CD14-positive monocyte (primary cell): ENCODE results near the gene FRMD3. TPM values are rescaled to one million over a fixed set of nuclear protein-coding genes. Genes with fewer than 3 reads are reported as not detected.

Experiments used
- DNase-seq, 3 donors: peaks; one replicate each; pipeline ENCODE4 v3.0.0-alpha.2; 2011 to 2022
- H2AFZ ChIP-seq: 2 replicates; pipeline ENCODE4 v1.6.0; 2012; ENCODE audit warnings: mild to moderate bottlenecking, low read depth, low read length, inconsistent platforms; ENCODE audit not compliant: insufficient read depth, poor library complexity, severe bottlenecking
- H3K27ac ChIP-seq, 2 donors: 1 replicate in 1 of 2; 2 replicates in 1 of 2; pipeline ENCODE4 v1.5.1; 2012 to 2013; ENCODE audit warnings: low read length in 2 of 2, control low read depth in 1 of 2, inconsistent platforms in 1 of 2, low read depth in 1 of 2, mild to moderate bottlenecking in 1 of 2
- H3K27me3 ChIP-seq, 2 donors: one replicate each; pipeline versions ENCODE4 v1.6.0 to v1.6.1; 2011 to 2013; ENCODE audit warnings: low read length in 2 of 2; ENCODE audit not compliant: control insufficient read depth in 2 of 2, insufficient read depth in 2 of 2
- H3K36me3 ChIP-seq, 2 donors: replicated peaks in 1 of 2; 1 replicate in 1 of 2; 2 replicates in 1 of 2; pipeline versions ENCODE4 v1.5.1 to v1.6.1; 2012 to 2013; ENCODE audit warnings: low read length in 2 of 2, control low read depth in 1 of 2, inconsistent platforms in 1 of 2, mild to moderate bottlenecking in 1 of 2; ENCODE audit not compliant: insufficient read depth in 2 of 2, control insufficient read depth in 1 of 2
- H3K4me1 ChIP-seq, 2 donors: 1 replicate in 1 of 2; 2 replicates in 1 of 2; pipeline versions ENCODE4 v1.5.1 to v1.6.1; 2012 to 2013; ENCODE audit warnings: low read length in 2 of 2, control low read depth in 1 of 2, inconsistent platforms in 1 of 2, mild to moderate bottlenecking in 1 of 2, moderate library complexity in 1 of 2; ENCODE audit not compliant: insufficient read depth in 2 of 2, control insufficient read depth in 1 of 2
- H3K4me2 ChIP-seq: replicated peaks from 2 replicates; pipeline ENCODE3; 2012; ENCODE audit warnings: low read length, moderate library complexity, mild to moderate bottlenecking; ENCODE audit not compliant: poor library complexity, severe bottlenecking; ENCODE audit errors: extremely low read depth
- H3K4me3 ChIP-seq, 3 experiments: fragments of 200-600 bp in 1 of 3; sonication (generic) in 1 of 3; replicated peaks in 1 of 3; 1 replicate in 2 of 3; 2 replicates in 1 of 3; pipeline ENCODE4 v1.5.1; 2011 to 2013; ENCODE audit warnings: low read length in 3 of 3, mild to moderate bottlenecking in 3 of 3, control low read depth in 2 of 3, low read depth in 2 of 3, inconsistent platforms in 1 of 3, moderate library complexity in 1 of 3
- H3K79me2 ChIP-seq: 2 replicates; pipeline ENCODE4 v1.6.0; 2012; ENCODE audit warnings: mild to moderate bottlenecking, control low read depth, inconsistent platforms, low read length, moderate library complexity; ENCODE audit not compliant: insufficient read depth
- H3K9ac ChIP-seq: 2 replicates; pipeline ENCODE4 v1.6.0; 2017; ENCODE audit warnings: low read length, mild to moderate bottlenecking; ENCODE audit not compliant: insufficient read depth, poor library complexity, severe bottlenecking
- H3K9me3 ChIP-seq, 2 donors: replicated peaks in 1 of 2; 1 replicate in 1 of 2; 2 replicates in 1 of 2; pipeline versions ENCODE4 v1.5.1 to v1.6.1; 2012 to 2013; ENCODE audit warnings: low read length in 2 of 2, control low read depth in 1 of 2; ENCODE audit not compliant: control insufficient read depth in 1 of 2, insufficient read depth in 1 of 2
- H4K20me1 ChIP-seq: 2 replicates; pipeline ENCODE4 v1.6.0; 2012; ENCODE audit warnings: mild to moderate bottlenecking, low read length, control low read depth, moderate library complexity; ENCODE audit not compliant: insufficient read depth
- H3K27ac Mint-ChIP-seq, 7 donors: one replicate each; pipeline ENCODE4 v1.8.0; 2020; ENCODE audit warnings: mild to moderate bottlenecking in 7 of 7, mixed read lengths in 7 of 7, moderate library complexity in 6 of 7, inconsistent platforms in 2 of 7
- H3K27me3 Mint-ChIP-seq, 3 donors: one replicate each; pipeline ENCODE4 v1.8.0; 2021 to 2022; ENCODE audit warnings: low read depth in 3 of 3, mild to moderate bottlenecking in 3 of 3, mixed read lengths in 3 of 3, moderate library complexity in 3 of 3, inconsistent platforms in 1 of 3
- H3K36me3 Mint-ChIP-seq, 2 donors: one replicate each; pipeline ENCODE4 v1.8.0; 2020; ENCODE audit warnings: mixed read lengths in 2 of 2, inconsistent platforms in 1 of 2, mild to moderate bottlenecking in 1 of 2
- H3K4me1 Mint-ChIP-seq: one replicate; pipeline ENCODE4 v1.8.0; 2020; ENCODE audit warnings: mild to moderate bottlenecking, mixed read lengths
- H3K4me3 Mint-ChIP-seq, 2 donors: one replicate each; pipeline ENCODE4 v1.8.0; 2020; ENCODE audit warnings: mild to moderate bottlenecking in 2 of 2, mixed read lengths in 2 of 2, moderate library complexity in 1 of 2
- H3K9me3 Mint-ChIP-seq, 7 donors: one replicate each; pipeline ENCODE4 v1.8.0; 2020 to 2022; ENCODE audit warnings: mixed read lengths in 7 of 7, mild to moderate bottlenecking in 6 of 7, moderate library complexity in 6 of 7, inconsistent platforms in 2 of 7
- CTCF ChIP-seq: fragments of 200-600 bp; IDR thresholded peaks from one replicate; pipeline ENCODE4 v1.8.0; 2022; ENCODE audit warnings: antibody characterized with exemption, mild to moderate bottlenecking
- WGBS: methylation state at CpG from one replicate; pipeline ENCODE4 v1.1.5; 2013; ENCODE audit warnings: missing lambda C conversion rate; ENCODE audit not compliant: insufficient coverage; 5-methylcytosine and 5-hydroxymethylcytosine counted together
- intact Hi-C, 2 donors: fragments of 100-400 bp; cut with micrococcal nuclease; formaldehyde crosslinking; loops; one replicate each; pipeline versions ENCODE4 v1.15.0 to v1.15.1; 2023
- polyA plus RNA-seq, 3 donors: library from polyadenylated mRNA; depleted of rRNA in 1 of 3; unstranded in 2 of 3; stranded (reverse) in 1 of 3; fragments of 300-500 nt in 2 of 3; fragments of >200 nt in 1 of 3; fragmentation: Illumina TruSeq in 2 of 3; gene quantifications; 1 replicate in 2 of 3; 2 replicates in 1 of 3; pipeline ENCODE4 v1.2.3, GENCODE V29; 2012 to 2021

FRMD3 gene
- polyA plus RNA-seq, 3 donors = 2.8 to 9.8 (median 4.2) TPM

GRCh38 chr9:83563360-83563759 is 25.2 kb upstream of the FRMD3 start:
- Histone ChIP-seq H3K27me3 (no peaks in the 10 kb centered on the region), H3K79me2 (no peaks in the 10 kb centered on the region), H3K27ac (no peak overlapping the region), H3K4me2 (no peak overlapping the region), H3K4me1 (no peaks in the 10 kb centered on the region), H3K36me3 (no peaks in the 10 kb centered on the region), H3K9ac (no peak overlapping the region), H3K9me3 (no peaks in the 10 kb centered on the region), H3K4me3 (no peak overlapping the region), H4K20me1 (no peaks in the 10 kb centered on the region), H2AFZ (no peak overlapping the region)
- Mint-ChIP-seq H3K27me3 (peaks cover 2 to 7% (median 5%) of the 10 kb centered on the region in 3 donors), H3K9me3 (peaks cover 0 to 10% (median 4%) of the 10 kb centered on the region in 7 donors), H3K36me3 (no peaks in the 10 kb centered on the region), H3K27ac (no peak overlapping the region), H3K4me3 (no peak overlapping the region), H3K4me1 (no peaks in the 10 kb centered on the region)
- WGBS = no CpG with 5 or more reads among the region's 2 CpGs
- TF ChIP-seq CTCF = no peak
- DNase-seq = no peak
- intact Hi-C loops = no loop called here

GRCh38 chr9:83560169-83560826 is 22.1 kb upstream of the FRMD3 start:
- H3K36me3 Mint-ChIP-seq = no peaks in the 10 kb centered on the region
- no peak overlapping the region for H3K9ac ChIP-seq
- no peaks in the 10 kb centered on the region for H3K4me1 Mint-ChIP-seq
- no peak overlapping the region for H3K27ac Mint-ChIP-seq
- H3K9me3 Mint-ChIP-seq = peaks cover 0 to 3% (median 0%) of the 10 kb centered on the region in 7 donors
- no peaks in the 10 kb centered on the region for H3K4me1 ChIP-seq
- no peak overlapping the region for H3K4me3 ChIP-seq
- peaks cover 0 to under 1% of the 10 kb centered on the region in 2 donors for H3K9me3 ChIP-seq
- 100% methylated on average over 1 of the region's 7 CpGs for WGBS
- intact Hi-C loops = no loop called here
- no peak for DNase-seq
- H3K4me3 Mint-ChIP-seq = no peak overlapping the region
- H3K27me3 ChIP-seq = no peaks in the 10 kb centered on the region
- H4K20me1 ChIP-seq = no peaks in the 10 kb centered on the region
- H3K27me3 Mint-ChIP-seq = peaks cover 2 to 5% (median 4%) of the 10 kb centered on the region in 3 donors
- no peak for TF ChIP-seq CTCF
- no peak overlapping the region for H3K4me2 ChIP-seq
- no peak overlapping the region for H3K27ac ChIP-seq
- H2AFZ ChIP-seq = no peak overlapping the region
- H3K79me2 ChIP-seq = no peaks in the 10 kb centered on the region
- H3K36me3 ChIP-seq = no peaks in the 10 kb centered on the region
